H54 (cell line): ENCODE results near the gene OR2S2.

Experiments used
- DNase-seq: peaks from one replicate; pipeline ENCODE4 v3.0.0; 2011; ENCODE audit warnings: low spot score, mixed read lengths; ENCODE audit not compliant: insufficient read length
- FAIRE-seq: peaks from 3 replicates; lab custom pipeline; 2011; peaks lifted over from hg19 to GRCh38; lab: Jason Lieb, UNC
- POLR2A ChIP-seq: IDR thresholded peaks from 2 replicates; pipeline ENCODE4 v1.6.1; 2011; ENCODE audit warnings: low read depth, mild to moderate bottlenecking, low read length

The OR2S2 gene

DNA sequence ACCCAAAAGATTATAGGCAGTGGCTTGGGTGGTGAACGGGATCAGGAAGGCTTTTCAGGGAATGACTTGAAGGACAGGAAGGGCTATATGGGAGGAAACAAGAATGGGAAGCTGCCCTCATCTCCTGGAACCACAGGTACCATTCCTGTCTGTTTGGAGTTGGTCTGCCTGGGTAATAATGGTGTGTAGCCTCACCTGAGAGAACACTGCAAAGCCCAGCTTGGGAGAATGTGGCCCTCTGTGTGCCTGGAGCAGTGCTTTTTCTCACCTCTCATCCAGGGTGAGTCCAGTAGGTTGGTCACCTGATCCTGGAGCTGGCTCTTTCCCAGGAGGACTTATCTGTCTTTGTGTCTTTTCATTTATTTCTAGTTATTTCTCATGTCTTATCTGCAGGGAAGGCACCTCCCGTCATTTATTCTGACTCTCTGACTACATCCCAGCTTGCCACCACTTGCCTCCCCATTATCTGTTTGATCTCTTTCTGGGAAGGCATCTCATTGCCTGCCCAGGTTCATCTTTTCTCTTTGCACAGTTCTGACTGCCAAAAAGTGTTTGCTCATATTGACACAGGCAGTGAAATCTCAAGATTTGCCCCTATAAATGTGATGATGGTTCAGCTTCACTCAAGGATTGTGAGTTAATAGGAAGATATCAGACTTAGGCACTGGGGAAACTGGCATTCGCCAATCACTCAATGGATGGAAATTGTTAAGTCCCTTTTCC, 22.5 kb upstream of the OR2S2 start:
- no peak for FAIRE-seq

DNA sequence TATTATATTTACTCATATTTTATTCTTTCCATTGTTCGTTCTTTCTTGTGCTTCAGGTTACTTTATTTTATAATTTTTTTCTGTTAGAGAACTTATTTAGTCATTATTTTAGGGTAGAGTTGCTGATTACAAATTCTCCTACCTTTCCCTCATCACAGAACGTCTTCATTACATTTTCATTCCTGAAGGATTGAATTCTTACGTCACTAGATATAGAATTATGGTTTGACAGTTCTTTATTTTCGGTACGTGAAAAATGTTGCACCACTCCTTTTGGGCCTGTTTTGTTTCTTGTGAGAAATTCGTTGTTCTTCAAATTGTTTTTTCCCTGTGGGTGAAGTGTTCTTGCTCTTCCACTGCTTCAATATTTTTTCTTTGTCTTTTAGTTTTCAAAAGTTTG, 20.8 kb upstream of the OR2S2 start:
- no peak for DNase-seq
- FAIRE-seq: no peak
- TF ChIP-seq POLR2A: no peak

More for the DNA sequence above, 22.5 kb upstream of the OR2S2 start:
- no peak for DNase-seq
- no peak for TF ChIP-seq POLR2A

DNA sequence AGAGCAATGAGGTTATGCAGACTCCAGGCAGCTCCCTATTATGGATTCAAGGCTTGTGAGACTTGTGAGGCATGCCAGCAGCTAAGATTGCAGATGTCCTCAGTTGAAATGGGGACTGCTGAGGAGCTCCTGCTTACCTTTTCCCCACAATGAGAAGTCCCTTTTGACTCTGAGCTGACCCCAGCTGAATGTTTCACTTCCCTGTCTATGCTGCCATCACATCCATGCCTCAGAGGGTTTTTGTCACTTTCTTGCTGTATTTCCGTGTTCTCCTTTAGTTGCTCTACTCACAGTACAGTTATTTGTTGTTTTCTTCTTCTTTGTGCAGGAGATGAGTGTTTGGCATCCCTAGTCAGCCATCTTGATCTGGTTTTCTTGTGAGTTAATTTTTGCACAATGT, 18.8 kb upstream of the OR2S2 start:
- DNase-seq (no peak), FAIRE-seq (no peak)
- no peak for TF ChIP-seq POLR2A

DNA sequence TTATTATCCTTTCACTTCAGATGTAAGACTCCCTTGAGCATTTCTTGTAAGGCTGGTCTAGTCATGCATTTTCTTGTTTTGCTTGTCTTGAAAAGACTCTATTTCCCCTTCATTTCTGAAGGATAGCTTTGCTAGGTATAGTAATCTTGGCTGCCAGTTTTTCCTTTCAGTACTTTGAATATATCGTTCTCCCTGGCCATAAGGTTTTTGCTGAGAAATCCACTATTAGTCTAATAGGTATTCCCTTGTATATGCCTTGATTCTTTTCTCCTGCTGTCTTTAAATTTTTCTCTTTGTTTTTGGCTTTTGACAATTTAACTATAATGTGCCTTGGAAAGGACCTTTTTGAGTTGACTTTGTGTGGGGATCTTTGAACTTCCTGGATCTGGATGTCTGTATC, 16.8 kb upstream of the OR2S2 start:
- no peak for TF ChIP-seq POLR2A
- FAIRE-seq: no peak

DNA sequence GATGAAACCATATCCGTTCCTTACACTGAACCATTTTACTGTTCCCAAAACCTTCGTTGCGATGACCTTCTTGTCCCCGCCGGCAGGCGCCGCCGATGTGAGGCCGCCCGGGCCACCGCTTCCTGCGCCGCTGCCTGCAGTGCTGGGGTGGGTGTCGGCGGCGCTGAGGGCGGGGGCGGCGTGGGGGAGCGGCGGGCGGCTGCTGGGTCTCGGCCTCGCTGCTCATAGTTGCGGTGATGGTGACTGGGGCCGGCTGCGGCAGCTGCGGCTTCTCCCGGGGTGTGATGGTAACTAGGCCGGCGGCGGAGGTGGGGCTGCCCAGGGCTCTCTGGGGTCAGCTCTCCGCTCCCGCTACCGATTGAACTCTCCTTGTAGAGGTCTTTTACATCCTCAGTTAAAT, 14.1 kb upstream of the OR2S2 start:
- FAIRE-seq (no peak), DNase-seq (no peak)
- TF ChIP-seq POLR2A: no peak

More for the DNA sequence above, 16.8 kb upstream of the OR2S2 start:
- DNase-seq: no peak

DNA sequence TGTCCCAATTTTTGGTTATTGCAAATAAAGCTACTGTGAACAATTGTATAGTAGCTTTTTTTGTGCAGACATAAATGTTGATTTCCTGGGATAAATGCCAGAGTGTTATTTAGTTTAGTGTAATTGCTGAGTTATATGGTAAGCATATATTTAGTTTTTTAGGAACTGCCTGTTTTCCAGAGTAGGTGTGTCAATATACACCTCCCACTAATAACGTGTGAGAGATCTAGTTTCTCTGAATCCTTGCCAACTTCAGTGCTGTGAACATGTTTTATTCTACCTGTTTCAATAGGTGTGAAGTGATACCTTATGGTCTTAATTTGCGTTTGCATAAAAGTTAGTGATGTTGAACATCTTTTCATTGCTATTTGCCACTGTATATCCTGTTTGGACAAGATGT, 9.1 kb upstream of the OR2S2 start:
- FAIRE-seq (no peak), DNase-seq (no peak)
- TF ChIP-seq POLR2A: no peak

DNA sequence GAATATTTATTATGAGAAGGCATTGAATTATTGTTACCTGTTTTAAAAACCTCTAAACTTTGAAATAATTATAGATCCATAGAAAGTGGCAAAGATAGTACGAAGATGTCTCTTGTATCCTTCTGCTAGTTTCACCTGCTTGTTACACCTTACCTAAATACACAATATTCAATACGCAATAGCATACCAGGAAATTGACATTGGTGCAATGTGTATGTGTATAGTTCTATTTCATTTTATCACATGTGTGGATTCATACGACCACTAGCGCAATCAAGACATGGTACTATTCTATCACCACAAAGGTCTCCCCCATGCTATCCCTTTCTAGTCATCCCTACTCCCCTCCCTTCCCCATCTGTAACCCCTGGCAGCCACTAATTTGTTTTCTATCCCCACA, 8.5 kb upstream of the OR2S2 start:
- FAIRE-seq (no peak), DNase-seq (no peak)
- no peak for TF ChIP-seq POLR2A

DNA sequence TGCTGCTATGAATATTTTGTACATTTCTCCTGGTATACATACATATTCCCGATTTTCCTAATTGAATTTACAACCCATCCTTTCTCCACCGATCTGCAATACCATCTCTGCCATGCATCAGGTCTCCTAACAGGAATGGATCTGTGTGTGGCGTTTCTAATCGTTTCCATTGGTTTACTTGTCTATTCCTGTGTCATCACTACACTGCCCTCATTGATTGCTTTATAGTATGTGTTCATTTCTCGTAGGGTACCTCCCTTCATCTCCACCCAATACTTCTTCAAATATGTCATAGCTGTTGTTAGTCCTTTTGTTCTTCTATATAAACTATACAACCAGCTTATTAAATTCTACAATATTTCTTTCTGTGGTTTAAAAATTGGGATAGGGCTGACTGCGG, 7.1 kb upstream of the OR2S2 start:
- TF ChIP-seq POLR2A: no peak
- FAIRE-seq: no peak
- DNase-seq: no peak

DNA sequence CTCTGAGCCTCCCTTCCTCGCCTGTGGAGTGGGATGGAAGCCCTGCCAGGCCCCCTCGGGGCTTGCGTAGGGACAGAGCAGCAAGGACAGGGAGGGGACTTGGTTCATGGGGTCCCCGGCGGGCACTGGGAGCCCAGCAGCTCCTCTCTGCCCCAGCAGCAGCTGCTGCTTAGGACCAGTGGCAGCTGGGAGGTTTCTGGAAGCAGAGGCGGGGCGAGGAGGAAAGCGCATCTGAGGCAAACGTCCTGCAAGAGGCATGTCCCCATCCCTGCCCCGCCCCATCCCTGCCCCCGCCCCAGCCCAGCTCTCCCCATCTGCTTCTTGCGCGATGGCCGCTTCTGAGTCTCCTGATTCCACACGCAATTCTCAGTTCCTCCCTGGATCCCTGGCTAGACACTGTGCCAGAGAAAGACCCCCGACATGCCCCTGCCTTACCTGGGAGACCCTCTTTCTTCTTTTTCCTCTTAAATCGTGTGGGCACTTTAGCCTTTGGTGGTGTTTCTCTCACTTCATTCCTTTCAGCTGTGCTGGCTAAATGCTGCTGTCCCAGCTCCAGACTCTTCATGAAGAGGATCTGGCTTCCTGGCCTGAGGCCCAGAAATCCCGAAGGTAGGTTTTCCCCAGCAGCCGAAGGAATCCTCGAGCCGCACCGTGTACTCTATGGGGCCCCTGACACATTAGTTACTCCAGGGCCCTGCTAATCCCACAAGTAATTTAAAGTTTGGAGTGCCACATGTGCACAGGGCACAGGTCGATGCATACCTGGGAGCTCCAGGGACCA, 4.4 kb upstream of the OR2S2 start:
- TF ChIP-seq POLR2A: 0 out of 2 replicates have a peak, but pooled peaks have one; percentile 28
- DNase-seq: peak; percentile 58
- peak; percentile 77 for FAIRE-seq

DNA sequence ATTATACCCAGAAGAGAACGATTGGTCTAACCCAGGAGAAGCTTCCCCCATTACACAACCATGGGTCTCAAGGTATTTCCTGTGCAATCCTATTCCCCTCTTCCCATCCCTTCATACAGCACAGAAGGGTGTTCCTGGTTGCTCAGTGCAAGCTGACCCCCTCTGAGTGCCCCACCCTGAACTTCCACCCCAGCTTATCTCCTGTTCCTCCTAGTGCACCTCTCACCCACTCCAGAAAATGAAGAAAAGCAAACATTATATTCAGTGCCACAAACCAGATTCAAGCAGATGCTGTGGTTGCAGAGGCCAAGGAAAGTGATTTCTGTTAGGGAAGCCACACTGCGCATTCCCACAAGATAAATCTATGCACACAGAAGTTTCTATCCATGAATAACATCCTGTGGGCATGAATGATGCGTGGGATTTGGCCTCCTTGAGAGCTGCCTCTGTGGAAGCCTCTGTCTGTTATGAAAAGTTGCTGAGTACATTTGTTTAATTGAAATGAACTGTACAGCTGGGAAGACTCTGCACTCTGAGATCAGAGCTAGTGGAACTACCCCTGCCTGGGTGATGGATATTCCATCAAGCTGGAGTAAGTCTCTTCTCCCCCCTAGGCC, 2.2 kb upstream of the OR2S2 start:
- FAIRE-seq (no peak), DNase-seq (no peak)
- no peak for TF ChIP-seq POLR2A

DNA sequence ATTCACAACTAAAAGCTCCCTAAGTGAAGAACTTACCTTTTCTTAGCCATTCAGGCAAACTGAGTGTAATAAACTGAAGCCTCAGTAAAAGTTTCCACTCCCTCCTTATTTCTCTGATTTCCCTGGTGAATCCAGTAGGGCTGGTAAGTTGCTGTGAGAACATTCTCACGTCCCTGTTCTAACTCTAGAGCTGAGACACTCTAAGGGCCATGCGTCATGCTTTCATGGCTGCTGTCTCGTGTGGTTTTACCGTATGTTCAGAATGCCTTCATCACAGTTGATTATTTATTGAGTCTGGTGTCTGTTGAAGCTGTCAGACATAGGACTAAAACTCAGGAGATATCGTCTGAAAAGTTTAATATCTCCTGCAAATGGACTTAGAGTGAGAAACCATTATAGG, 1.3 kb downstream of the OR2S2 start:
- FAIRE-seq (no peak), DNase-seq (no peak)
- TF ChIP-seq POLR2A: no peak

DNA sequence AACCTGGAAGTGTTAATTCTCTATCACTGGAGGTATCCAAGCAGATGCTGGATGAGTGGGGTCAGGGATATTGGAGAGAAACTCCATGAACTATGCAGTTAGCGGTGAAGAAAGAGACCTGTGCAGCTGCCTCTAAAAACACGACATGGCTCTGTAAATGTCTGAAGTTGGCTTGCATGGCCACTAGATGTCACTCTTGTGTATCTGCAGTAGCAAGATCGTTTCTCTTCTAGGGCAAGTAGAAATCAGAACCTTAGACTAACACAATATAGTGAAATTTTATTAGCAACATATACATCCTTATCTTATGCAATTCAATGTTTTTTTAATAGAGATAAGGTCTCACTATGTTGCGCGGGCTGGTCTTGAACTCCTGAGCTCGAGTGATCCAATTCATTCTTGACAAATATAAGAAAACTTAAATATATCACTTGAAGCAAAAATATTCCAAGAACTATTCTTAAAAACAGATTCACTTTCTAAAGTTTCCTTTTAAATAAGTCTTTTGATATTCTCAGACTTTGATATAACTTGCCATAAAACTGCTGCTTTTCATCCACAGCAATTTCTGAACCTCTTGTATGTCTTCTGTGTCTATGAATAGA, 2.9 kb downstream of the OR2S2 start:
- DNase-seq (no peak), FAIRE-seq (peak; percentile 95)
- no peak for TF ChIP-seq POLR2A

DNA sequence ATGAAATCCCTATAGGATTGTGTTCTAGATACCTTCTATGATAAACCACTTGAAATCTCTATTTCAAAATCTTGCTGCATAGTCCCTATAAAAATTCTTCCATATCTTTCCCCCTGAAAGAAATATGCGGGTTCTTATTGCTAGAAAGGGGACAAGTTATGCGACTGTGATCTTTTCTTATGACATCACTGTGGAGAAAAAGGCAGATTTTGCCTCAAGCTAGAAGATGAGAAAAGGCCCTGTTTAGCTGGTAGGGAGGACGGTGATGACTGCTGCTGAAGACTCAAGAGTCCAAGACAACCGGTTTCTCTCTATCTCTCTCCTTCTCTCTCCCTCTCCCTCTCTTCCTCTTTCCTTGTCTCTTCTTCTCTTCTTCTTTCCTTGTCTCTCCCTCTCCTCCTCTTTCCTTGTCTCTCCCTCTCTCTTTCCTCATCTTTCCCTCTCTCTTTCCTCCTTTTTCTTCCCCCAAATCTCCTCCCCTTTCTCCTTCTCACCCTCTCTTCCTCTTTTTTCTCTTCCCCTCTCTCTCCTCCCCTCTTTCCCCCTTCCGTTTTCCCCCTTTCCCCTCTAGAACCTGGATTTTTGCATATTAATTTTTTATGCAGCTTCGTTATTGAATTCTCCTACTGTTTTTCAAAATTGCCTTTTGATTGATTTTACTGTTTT, 5.3 kb downstream of the OR2S2 start:
- no peak for TF ChIP-seq POLR2A
- FAIRE-seq: no peak
- DNase-seq: no peak
